NT2/D1 (cell line): ENCODE data around the gene TAPBPL.

Experiments
- YY1 ChIP-seq: IDR thresholded peaks from 2 replicates; pipeline ENCODE4 v1.6.1; 2011; ENCODE audit not compliant: insufficient read length, insufficient read depth
- ZNF274 ChIP-seq: IDR thresholded peaks from 2 replicates; pipeline ENCODE4 v1.6.1; 2011; ENCODE audit warnings: mild to moderate bottlenecking, low read depth, low read length

GRCh38 chr12:6428326-6428725 lies 23.5 kb upstream of the TAPBPL start:
- no peak for TF ChIP-seq ZNF274
- no peak for TF ChIP-seq YY1
